OCI-LY1 (cell line): Measurements from ENCODE around the gene MAZ.
"Not testable (repeated sequence)": the region's sequence is repeated elsewhere in the genome, so short reads cannot be mapped to it uniquely, and the experiment has no call there.

Experiments used
- H2AFZ ChIP-seq: fragments of 200-600 bp; sonication (generic), shearing (Covaris generic); 2 replicates; pipeline ENCODE4 v1.6.0; 2014; ENCODE audit warnings: antibody characterized with exemption, mild to moderate bottlenecking, low read length
- H3F3A ChIP-seq: fragments of 200-600 bp; sonication (generic), shearing (Covaris generic); 2 replicates; pipeline ENCODE4 v1.6.0; 2014; ENCODE audit warnings: mild to moderate bottlenecking, antibody characterized with exemption, low read length, moderate library complexity; ENCODE audit not compliant: insufficient read depth
- H3K27ac ChIP-seq: fragments of 200-600 bp; sonication (generic); 2 replicates; pipeline ENCODE4 v1.5.1; 2014; ENCODE audit warnings: low read length, mixed run types, mild to moderate bottlenecking, low read depth; ENCODE audit not compliant: poor library complexity, severe bottlenecking
- H3K27me3 ChIP-seq: fragments of 200-600 bp; sonication (generic); 2 replicates; pipeline ENCODE4 v1.6.0; 2014; ENCODE audit warnings: antibody characterized with exemption, mild to moderate bottlenecking, low read length, moderate library complexity; ENCODE audit not compliant: insufficient read depth
- H3K36me3 ChIP-seq: fragments of 200-600 bp; sonication (generic); 2 replicates; pipeline ENCODE4 v1.6.1; 2014; ENCODE audit warnings: mild to moderate bottlenecking, antibody characterized with exemption, low read length, moderate library complexity, mixed read lengths; ENCODE audit not compliant: insufficient read depth
- H3K4me1 ChIP-seq: fragments of 200-600 bp; sonication (generic); 2 replicates; pipeline ENCODE4 v1.5.1; 2014; ENCODE audit warnings: mild to moderate bottlenecking, low read length, moderate library complexity; ENCODE audit not compliant: insufficient read depth, severe bottlenecking
- H3K4me2 ChIP-seq: fragments of 200-600 bp; sonication (generic), shearing (Covaris generic); 2 replicates; pipeline ENCODE4 v1.6.1; 2014; ENCODE audit warnings: low read length
- H3K4me3 ChIP-seq: fragments of 200-600 bp; sonication (generic); 2 replicates; pipeline ENCODE4 v1.5.1; 2014; ENCODE audit warnings: low read length, low read depth, mild to moderate bottlenecking, mixed read lengths; ENCODE audit not compliant: poor library complexity, severe bottlenecking
- H3K79me2 ChIP-seq: fragments of 200-600 bp; shearing (Covaris generic); 2 replicates; pipeline ENCODE4 v1.6.1; 2016; ENCODE audit warnings: mixed run types, low read length, mixed read lengths; ENCODE audit not compliant: insufficient read depth
- H3K9ac ChIP-seq: fragments of 200-600 bp; sonication (generic), shearing (Covaris generic); 2 replicates; pipeline ENCODE4 v1.6.1; 2014; ENCODE audit warnings: mild to moderate bottlenecking, low read length, mixed read lengths
- H3K9me2 ChIP-seq: fragments of 200-600 bp; sonication (generic), shearing (Covaris generic); 2 replicates; pipeline ENCODE4 v1.6.1; 2014; ENCODE audit warnings: low read depth, mild to moderate bottlenecking, low read length, mixed read lengths
- H3K9me3 ChIP-seq: fragments of 200-600 bp; shearing (Covaris generic); 2 replicates; pipeline ENCODE4 v1.6.1; 2014; ENCODE audit warnings: low read length, mixed read lengths
- H4K20me1 ChIP-seq: fragments of 200-600 bp; sonication (generic), shearing (Covaris generic); 2 replicates; pipeline ENCODE4 v1.6.0; 2016; ENCODE audit warnings: mild to moderate bottlenecking, low read length; ENCODE audit not compliant: insufficient read depth
- CTCF ChIP-seq: fragments of 200-600 bp; sonication (generic), shearing (Covaris generic); IDR thresholded peaks from 2 replicates; pipeline ENCODE4 v1.5.1; 2017; ENCODE audit warnings: mild to moderate bottlenecking, antibody characterized with exemption, low read length, moderate library complexity, mixed read lengths
- EZH2 ChIP-seq: fragments of 200-600 bp; sonication (generic), shearing (Covaris generic); IDR thresholded peaks from 2 replicates; pipeline ENCODE4 v1.8.0; 2017; ENCODE audit warnings: borderline replicate concordance, mixed run types, mild to moderate bottlenecking, antibody characterized with exemption, low read length, moderate library complexity, mixed read lengths

MAZ gene

GRCh38 chr16:29830774-29831173 lies 24.4 kb downstream of the MAZ start:
- Histone ChIP-seq H3K4me3 (no peak overlapping the region), H3K4me1 (no peaks in the 10 kb centered on the region), H3K9me2 (no peaks in the 10 kb centered on the region), H3K36me3 (no peaks in the 10 kb centered on the region), H3K27ac (no peak overlapping the region), H3K27me3 (no peaks in the 10 kb centered on the region), H3K9ac (no peak overlapping the region), H3F3A (no peaks in the 10 kb centered on the region), H3K4me2 (no peak overlapping the region), H3K79me2 (no peaks in the 10 kb centered on the region), H3K9me3 (no peaks in the 10 kb centered on the region), H4K20me1 (no peaks in the 10 kb centered on the region), H2AFZ (no peak overlapping the region)
- TF ChIP-seq EZH2 (no peak), CTCF (no peak)

- Histone ChIP-seq H4K20me1 (no peaks in the 10 kb centered on the region), H3F3A (no peaks in the 10 kb centered on the region), H3K36me3 (no peaks in the 10 kb centered on the region), H3K9me2 (no peaks in the 10 kb centered on the region), H3K4me2 (no peak overlapping the region), H3K9ac (no peak overlapping the region), H3K27ac (no peak overlapping the region), H2AFZ (no peak overlapping the region), H3K9me3 (no peaks in the 10 kb centered on the region), H3K4me3 (no peak overlapping the region), H3K27me3 (no peaks in the 10 kb centered on the region), H3K79me2 (no peaks in the 10 kb centered on the region), H3K4me1 (no peaks in the 10 kb centered on the region)
- TF ChIP-seq EZH2 (no peak), CTCF (no peak)
Measured at GRCh38 chr16:29831490-29831889, 25.2 kb downstream of the MAZ start.

GRCh38 chr16:29833219-29833618 lies 26.9 kb downstream of the MAZ start:
- H3K27me3 ChIP-seq, H3K4me2 ChIP-seq, H3K9me2 ChIP-seq, H3F3A ChIP-seq, H2AFZ ChIP-seq, H4K20me1 ChIP-seq, H3K4me1 ChIP-seq, H3K36me3 ChIP-seq, H3K27ac ChIP-seq, H3K4me3 ChIP-seq, H3K9me3 ChIP-seq, H3K79me2 ChIP-seq, H3K9ac ChIP-seq: not testable (repeated sequence)

GRCh38 chr16:29834079-29834478 lies 27.8 kb downstream of the MAZ start:
- Histone ChIP-seq H4K20me1 (no peaks in the 10 kb centered on the region), H3K9ac (no peak overlapping the region), H3K4me3 (no peak overlapping the region), H3K9me3 (no peaks in the 10 kb centered on the region), H3F3A (no peaks in the 10 kb centered on the region), H3K27me3 (no peaks in the 10 kb centered on the region), H3K4me1 (no peaks in the 10 kb centered on the region), H3K4me2 (no peak overlapping the region), H2AFZ (no peak overlapping the region), H3K9me2 (no peaks in the 10 kb centered on the region), H3K79me2 (no peaks in the 10 kb centered on the region), H3K27ac (no peak overlapping the region), H3K36me3 (no peaks in the 10 kb centered on the region)
- TF ChIP-seq CTCF = no peak
- no peak for TF ChIP-seq EZH2
